ENCODE results near the gene OOSP4B. TPM values are rescaled to one million over a fixed set of nuclear protein-coding genes. Genes with fewer than 3 reads are reported as not detected.

Gene OOSP4B
- total RNA-seq: not detected
- not detected for polyA plus RNA-seq

GRCh38 chr11:60016881-60017280 lies at the start of gene OOSP4B:
Gene OOSP4B, plus strand, starts transcription at chr11:60017181.
- Histone ChIP-seq H3K9me3 (no peaks in the 10 kb centered on the region), H3K36me3 (no peaks in the 10 kb centered on the region), H3K27me3 (no peaks in the 10 kb centered on the region), H3K4me1 (no peaks in the 10 kb centered on the region), H3K4me3 (no peak within 1 kb of the TSS), H3K27ac (no peak within 1 kb of the TSS)
- intact Hi-C loops (cut with DNase I): no loop called here
- WGBS, 2 donors: 93 to 95% methylated on average over 1 of the region's 1 CpG
- no peak for DNase-seq
- TF ChIP-seq POLR2A (IDR thresholded peaks at IDR 0.05) (no peak), POLR2AphosphoS5 (IDR thresholded peaks at IDR 0.05) (no peak), CTCF (IDR thresholded peaks at IDR 0.05) (no peak), EP300 (IDR thresholded peaks at IDR 0.05) (no peak)

- TF ChIP-seq CTCF (IDR thresholded peaks at IDR 0.05): no peak
- no peak for TF ChIP-seq EP300 (IDR thresholded peaks at IDR 0.05)
- no peak for TF ChIP-seq POLR2A (IDR thresholded peaks at IDR 0.05)
- TF ChIP-seq POLR2AphosphoS5 (IDR thresholded peaks at IDR 0.05): no peak
- no peak for DNase-seq
- no peaks in the 10 kb centered on the region for H3K36me3 ChIP-seq
- intact Hi-C loops (cut with DNase I): no loop called here
- no peaks in the 10 kb centered on the region for H3K4me1 ChIP-seq
- 88 to 92% methylated on average over 3 of the region's 3 CpGs for WGBS, 2 donors
- no peaks in the 10 kb centered on the region for H3K9me3 ChIP-seq
- H3K4me3 ChIP-seq: no peak overlapping the region
- H3K27ac ChIP-seq: no peak overlapping the region
- no peaks in the 10 kb centered on the region for H3K27me3 ChIP-seq
Measured at GRCh38 chr11:59967677-59968394, 49.1 kb upstream of the OOSP4B start.

GRCh38 chr11:59968395-59968783 lies 48.6 kb upstream of the OOSP4B start:
- Histone ChIP-seq H3K27me3 (no peaks in the 10 kb centered on the region), H3K4me1 (no peaks in the 10 kb centered on the region), H3K27ac (no peak overlapping the region), H3K36me3 (no peaks in the 10 kb centered on the region), H3K9me3 (no peaks in the 10 kb centered on the region), H3K4me3 (no peak overlapping the region)
- intact Hi-C loops (cut with DNase I): no loop called here
- no peak for TF ChIP-seq EP300 (IDR thresholded peaks at IDR 0.05)
- no peak for TF ChIP-seq POLR2A (IDR thresholded peaks at IDR 0.05)
- no peak for TF ChIP-seq CTCF (IDR thresholded peaks at IDR 0.05)
- no peak for TF ChIP-seq POLR2AphosphoS5 (IDR thresholded peaks at IDR 0.05)
- 93 to 95% methylated on average over 1 of the region's 1 CpG for WGBS, 2 donors
- DNase-seq: no peak

GRCh38 chr11:59973097-59973496 lies 43.9 kb upstream of the OOSP4B start:
- DNase-seq: no peak
- Histone ChIP-seq H3K9me3 (no peaks in the 10 kb centered on the region), H3K36me3 (no peaks in the 10 kb centered on the region), H3K4me1 (no peaks in the 10 kb centered on the region), H3K27me3 (no peaks in the 10 kb centered on the region), H3K27ac (no peak overlapping the region), H3K4me3 (no peak overlapping the region)
- WGBS, 2 donors: 46 to 67% methylated on average over 5 of the region's 5 CpGs
- intact Hi-C loops (cut with DNase I): no loop called here
- TF ChIP-seq EP300 (IDR thresholded peaks at IDR 0.05): no peak
- no peak for TF ChIP-seq CTCF (IDR thresholded peaks at IDR 0.05)
- no peak for TF ChIP-seq POLR2AphosphoS5 (IDR thresholded peaks at IDR 0.05)
- no peak for TF ChIP-seq POLR2A (IDR thresholded peaks at IDR 0.05)
